ENCODE data around the gene INPP5E. TPM values are rescaled to one million over a fixed set of nuclear protein-coding genes. Genes with fewer than 3 reads are reported as not detected.

Gene INPP5E
- total RNA-seq, 1 donor from 2014 or later, result 35.2 TPM

DNA sequence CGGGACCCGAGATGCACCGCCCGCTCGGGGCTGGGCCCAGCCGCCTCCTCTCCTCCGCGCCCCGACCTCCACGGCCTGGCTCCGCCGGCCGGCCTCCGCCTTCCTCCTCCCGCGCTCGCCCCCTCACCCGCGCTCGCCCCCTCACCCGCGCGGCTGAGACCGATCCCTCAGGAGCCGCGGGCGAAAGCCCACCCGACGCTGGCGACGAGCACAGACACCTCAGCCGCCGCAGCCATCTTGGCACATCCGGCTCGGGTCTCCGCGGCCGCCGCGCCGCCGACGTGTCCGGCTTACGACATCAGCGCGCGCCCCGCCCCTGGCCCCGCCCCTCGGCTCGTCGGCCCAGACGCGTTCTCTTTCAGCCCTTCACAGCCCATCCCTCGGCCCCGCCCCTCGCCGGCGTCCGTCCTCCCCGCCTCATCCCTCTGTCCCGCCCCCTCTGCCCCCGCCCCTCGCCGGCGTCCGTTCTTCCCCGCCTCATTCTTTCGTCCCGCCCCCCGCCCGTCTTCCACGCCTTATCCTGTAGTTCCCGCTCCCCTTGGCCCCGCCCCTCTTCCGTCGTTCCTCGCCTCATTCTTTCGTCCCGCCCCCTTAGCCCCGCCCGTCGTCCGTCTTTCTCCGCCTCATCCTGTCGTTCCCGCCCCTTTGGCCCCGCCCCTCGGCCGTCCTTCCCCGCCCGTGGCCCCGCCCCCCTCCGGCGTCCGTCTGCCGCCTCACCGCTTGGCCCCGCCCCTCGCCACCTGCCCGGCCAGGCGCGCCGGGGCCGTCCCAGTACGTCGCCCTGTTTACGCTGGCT, 43.3 kb upstream of the INPP5E start, which contains the start of gene SEC16A:
Gene SEC16A, minus strand, starts transcription at position 248 of the 796 bp plus-strand sequence. CDS start 5,425 bp downstream, outside the sequence.
- peaks cover 13% of the 10 kb centered on the region for H3K4me1 Mint-ChIP-seq (ENCODE audit: low read depth, unreplicated experiment)
- peak within 1 kb of the TSS; percentile 95 for H3K4me3 Mint-ChIP-seq (ENCODE audit: unreplicated experiment)
- peaks cover 2% of the 10 kb centered on the region for H3K27me3 Mint-ChIP-seq (ENCODE audit: unreplicated experiment)
- no peaks in the 10 kb centered on the region for H3K36me3 Mint-ChIP-seq (ENCODE audit: unreplicated experiment)
- peaks cover 4% of the 10 kb centered on the region for H3K9me3 Mint-ChIP-seq (ENCODE audit: unreplicated experiment)
- DNase-seq, result peak; percentile 100
- peak within 1 kb of the TSS; percentile 91 for H3K27ac Mint-ChIP-seq (ENCODE audit: unreplicated experiment)
- TF ChIP-seq, protein P1, sequence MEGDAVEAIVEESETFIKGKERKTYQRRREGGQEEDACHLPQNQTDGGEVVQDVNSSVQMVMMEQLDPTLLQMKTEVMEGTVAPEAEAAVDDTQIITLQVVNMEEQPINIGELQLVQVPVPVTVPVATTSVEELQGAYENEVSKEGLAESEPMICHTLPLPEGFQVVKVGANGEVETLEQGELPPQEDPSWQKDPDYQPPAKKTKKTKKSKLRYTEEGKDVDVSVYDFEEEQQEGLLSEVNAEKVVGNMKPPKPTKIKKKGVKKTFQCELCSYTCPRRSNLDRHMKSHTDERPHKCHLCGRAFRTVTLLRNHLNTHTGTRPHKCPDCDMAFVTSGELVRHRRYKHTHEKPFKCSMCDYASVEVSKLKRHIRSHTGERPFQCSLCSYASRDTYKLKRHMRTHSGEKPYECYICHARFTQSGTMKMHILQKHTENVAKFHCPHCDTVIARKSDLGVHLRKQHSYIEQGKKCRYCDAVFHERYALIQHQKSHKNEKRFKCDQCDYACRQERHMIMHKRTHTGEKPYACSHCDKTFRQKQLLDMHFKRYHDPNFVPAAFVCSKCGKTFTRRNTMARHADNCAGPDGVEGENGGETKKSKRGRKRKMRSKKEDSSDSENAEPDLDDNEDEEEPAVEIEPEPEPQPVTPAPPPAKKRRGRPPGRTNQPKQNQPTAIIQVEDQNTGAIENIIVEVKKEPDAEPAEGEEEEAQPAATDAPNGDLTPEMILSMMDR (IDR thresholded peaks at IDR 0.05; ENCODE audit: partially characterized antibody, unreplicated experiment), result no peak

DNA sequence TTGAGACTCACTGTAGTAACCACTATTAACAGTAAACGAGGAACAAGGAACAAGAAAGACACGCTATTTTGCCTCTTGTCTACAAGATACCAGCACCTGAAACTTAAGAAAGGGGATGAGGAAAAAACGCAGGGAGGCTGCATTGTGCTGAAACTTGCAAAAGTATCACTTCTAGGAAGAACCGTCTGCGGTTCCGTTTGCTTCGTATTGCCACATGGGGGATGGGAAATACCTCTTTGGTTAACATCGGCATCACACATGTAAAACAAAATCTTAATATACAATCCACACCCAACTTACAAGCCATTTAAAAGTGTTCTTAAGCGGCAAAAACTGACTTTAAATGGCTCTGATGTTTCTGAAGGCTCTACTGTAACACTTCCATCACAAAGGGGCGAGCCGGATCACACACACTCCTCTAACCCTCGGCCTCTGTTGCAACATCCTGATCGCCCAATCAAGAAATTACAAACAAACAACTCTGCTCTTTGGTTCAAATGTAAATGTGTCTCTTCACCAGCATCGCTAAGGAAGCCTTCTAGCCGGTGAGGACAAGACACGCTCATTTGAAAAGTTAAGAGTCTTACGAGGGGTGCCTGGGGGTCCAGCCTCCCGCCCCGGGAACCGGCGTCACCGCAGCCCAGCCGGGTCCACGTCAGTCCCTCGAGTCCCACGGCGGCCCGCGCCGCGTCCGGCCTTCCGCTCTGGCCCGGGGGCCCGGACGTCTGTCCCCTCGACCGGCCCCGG, 42.6 kb upstream of the INPP5E start:
- peak overlapping the region; percentile 81 for H3K27ac Mint-ChIP-seq (ENCODE audit: unreplicated experiment)
- peak overlapping the region; percentile 95 for H3K4me3 Mint-ChIP-seq (ENCODE audit: unreplicated experiment)
- H3K9me3 Mint-ChIP-seq (ENCODE audit: unreplicated experiment), result peaks cover 4% of the 10 kb centered on the region
- TF ChIP-seq, protein P1 (IDR thresholded peaks at IDR 0.05; ENCODE audit: partially characterized antibody, unreplicated experiment), result no peak
- H3K27me3 Mint-ChIP-seq (ENCODE audit: unreplicated experiment), result peaks cover 2% of the 10 kb centered on the region
- peaks cover 16% of the 10 kb centered on the region for H3K4me1 Mint-ChIP-seq (ENCODE audit: low read depth, unreplicated experiment)
- H3K36me3 Mint-ChIP-seq (ENCODE audit: unreplicated experiment), result no peaks in the 10 kb centered on the region
- DNase-seq, result no peak

DNA sequence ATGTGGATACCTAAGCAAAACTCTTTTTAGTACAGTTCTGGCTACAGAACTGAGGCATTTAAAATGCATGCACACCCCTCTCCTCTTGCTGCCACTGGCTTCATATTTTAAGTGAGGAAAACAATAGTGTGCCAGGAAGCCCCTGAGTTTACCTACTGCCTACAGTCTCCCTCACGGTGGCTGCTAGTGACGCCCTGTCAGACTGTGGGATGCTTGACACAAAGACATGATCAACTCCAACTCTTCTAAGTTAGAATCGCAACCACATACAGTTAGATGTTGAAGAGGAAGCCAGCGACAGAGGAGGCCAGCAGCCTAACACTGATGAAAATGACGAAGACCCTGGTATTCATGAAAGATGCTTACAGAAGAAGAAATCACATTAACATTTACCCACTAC, 41.9 kb upstream of the INPP5E start:
- peak overlapping the region; percentile 81 for H3K27ac Mint-ChIP-seq (ENCODE audit: unreplicated experiment)
- H3K4me1 Mint-ChIP-seq (ENCODE audit: low read depth, unreplicated experiment), result peaks cover 16% of the 10 kb centered on the region
- H3K4me3 Mint-ChIP-seq (ENCODE audit: unreplicated experiment), result peak overlapping the region; percentile 95
- H3K9me3 Mint-ChIP-seq (ENCODE audit: unreplicated experiment), result peaks cover 4% of the 10 kb centered on the region
- H3K36me3 Mint-ChIP-seq (ENCODE audit: unreplicated experiment), result no peaks in the 10 kb centered on the region
- TF ChIP-seq, protein P1 (IDR thresholded peaks at IDR 0.05; ENCODE audit: partially characterized antibody, unreplicated experiment), result no peak
- no peak for DNase-seq
- peaks cover 2% of the 10 kb centered on the region for H3K27me3 Mint-ChIP-seq (ENCODE audit: unreplicated experiment)

DNA sequence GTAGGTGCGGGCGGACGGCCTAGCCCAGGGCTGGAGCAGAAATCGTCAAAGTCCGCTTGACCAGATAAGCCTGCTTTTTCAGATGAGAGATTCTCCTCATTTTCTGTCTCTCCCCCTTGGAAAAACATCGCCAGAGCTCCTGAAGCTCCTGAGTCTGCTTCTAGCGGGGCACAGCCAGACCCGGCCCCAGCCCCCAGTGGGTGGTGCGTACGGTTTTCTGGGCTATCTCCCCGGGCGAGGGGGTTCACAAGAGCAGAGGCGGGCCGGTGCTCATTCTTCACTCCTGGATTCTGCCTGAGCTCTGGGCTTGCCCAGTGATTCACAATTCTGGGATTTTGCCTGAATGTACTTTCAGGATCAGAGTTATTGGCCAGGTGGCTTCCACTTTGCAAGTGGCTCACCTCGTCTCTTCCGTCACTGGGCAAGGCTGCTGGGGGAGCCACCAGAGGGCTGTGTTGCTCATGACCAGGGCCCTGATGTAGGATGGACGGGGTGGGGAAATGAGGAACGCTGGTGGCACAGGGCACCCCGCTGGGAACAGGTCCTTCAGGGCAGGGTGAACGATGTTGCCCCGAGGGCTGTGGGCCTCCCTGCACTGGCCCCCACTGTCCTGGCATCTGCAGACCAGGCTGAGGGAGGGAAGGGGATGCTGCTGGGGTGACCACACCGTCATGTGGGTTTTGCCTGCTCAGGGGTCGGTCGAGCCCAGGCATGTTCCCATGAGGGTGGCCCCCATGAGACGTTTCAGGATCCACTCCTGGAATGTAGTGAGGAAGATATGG, 36.9 kb upstream of the INPP5E start:
- no peak overlapping the region for H3K27ac Mint-ChIP-seq (ENCODE audit: unreplicated experiment)
- TF ChIP-seq, protein P1 (IDR thresholded peaks at IDR 0.05; ENCODE audit: partially characterized antibody, unreplicated experiment), result no peak
- H3K27me3 Mint-ChIP-seq (ENCODE audit: unreplicated experiment), result peaks cover 5% of the 10 kb centered on the region
- H3K4me1 Mint-ChIP-seq (ENCODE audit: low read depth, unreplicated experiment), result peaks cover 9% of the 10 kb centered on the region
- no peak overlapping the region for H3K4me3 Mint-ChIP-seq (ENCODE audit: unreplicated experiment)
- H3K36me3 Mint-ChIP-seq (ENCODE audit: unreplicated experiment), result no peaks in the 10 kb centered on the region
- no peak for DNase-seq
- H3K9me3 Mint-ChIP-seq (ENCODE audit: unreplicated experiment), result peaks cover 1% of the 10 kb centered on the region
